ENCODE data around the gene FREM2.

The FREM2 gene

DNA sequence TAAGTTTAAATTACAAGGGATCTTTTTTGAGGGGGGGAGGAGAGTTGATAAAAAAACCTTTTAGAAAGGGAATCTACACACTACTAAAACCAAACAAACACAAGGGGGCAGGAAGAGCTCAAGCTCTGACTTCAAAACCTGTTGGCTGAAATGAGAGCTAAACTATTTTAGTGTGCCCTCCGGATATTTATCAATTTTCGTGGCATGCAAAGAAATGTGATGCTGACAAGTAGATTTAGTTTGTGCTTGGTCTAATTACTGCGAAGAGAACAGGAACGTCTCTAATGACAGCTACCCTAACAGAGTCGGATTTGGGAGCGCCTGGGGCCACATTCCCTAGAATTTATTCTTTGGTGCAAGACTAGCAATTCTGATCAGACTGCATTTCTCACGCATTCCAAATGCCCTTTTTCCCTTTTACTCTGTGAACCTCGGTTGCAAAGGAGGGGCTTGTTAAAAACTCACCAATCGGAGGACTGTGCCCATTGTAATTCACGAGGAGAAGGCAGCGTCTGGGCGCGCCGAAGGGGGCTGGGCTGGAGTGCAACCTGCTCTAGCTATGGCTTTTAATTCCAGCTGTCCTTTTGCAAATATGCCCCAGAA lies 802 bp upstream of the FREM2 start:
- no peak for DNase-seq (ENCODE audit: low read depth, low spot score)

GRCh38 chr13:38687246-38688229 lies 661 bp downstream of the FREM2 start:
- DNase-seq (ENCODE audit: low read depth, low spot score) = no peak

DNA sequence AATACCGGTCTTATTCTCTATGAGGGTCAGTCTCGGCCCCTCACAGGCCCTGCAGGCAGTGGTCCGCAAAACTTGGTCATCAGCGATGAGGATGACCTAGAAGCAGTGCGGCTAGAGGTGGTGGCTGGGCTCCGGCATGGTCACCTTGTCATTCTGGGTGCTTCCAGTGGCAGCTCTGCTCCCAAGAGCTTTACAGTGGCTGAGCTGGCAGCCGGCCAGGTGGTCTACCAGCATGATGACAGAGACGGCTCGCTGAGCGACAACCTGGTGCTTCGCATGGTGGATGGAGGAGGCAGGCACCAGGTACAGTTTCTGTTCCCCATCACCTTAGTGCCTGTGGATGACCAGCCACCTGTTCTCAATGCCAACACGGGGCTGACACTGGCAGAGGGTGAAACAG lies 1.8 kb downstream of the FREM2 start:
- no peak for DNase-seq (ENCODE audit: low read depth, low spot score)

DNA sequence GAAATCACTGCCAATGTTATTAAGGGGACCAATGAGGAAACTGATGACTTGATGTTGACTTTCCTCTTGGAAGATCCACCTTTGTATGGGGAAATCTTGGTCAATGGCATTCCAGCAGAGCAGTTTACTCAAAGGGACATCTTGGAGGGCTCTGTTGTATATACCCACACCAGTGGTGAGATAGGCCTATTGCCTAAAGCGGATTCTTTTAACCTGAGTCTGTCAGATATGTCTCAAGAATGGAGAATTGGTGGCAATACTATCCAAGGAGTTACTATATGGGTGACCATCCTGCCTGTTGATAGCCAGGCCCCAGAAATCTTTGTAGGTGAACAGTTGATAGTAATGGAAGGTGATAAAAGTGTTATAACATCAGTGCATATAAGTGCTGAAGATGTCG lies 3.4 kb downstream of the FREM2 start:
- DNase-seq (ENCODE audit: low read depth, low spot score) = no peak

- DNase-seq (ENCODE audit: low read depth, low spot score) = no peak
These were observed 6.3 kb downstream of the FREM2 start for GRCh38 chr13:38693168-38693567.

DNA sequence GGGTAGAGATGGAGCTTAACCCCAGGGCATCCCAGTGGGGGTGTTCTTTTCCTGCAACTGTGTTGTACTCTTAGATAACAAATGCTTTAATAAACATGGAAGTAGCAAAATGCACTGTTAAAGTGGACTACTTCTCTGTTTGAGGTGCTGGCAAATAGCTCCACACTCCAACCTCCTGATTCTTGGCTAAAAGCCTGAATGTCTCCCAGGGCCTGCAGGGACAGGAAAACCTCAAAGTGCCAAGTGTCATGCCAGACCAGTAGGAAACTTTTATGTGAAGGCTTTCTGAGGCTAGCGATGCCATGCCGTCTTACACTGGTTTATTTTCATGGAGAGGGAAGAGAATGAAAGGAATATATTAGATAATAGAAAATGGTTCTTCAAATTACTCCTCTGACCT lies 6.8 kb downstream of the FREM2 start:
- DNase-seq (ENCODE audit: low read depth, low spot score) = no peak

GRCh38 chr13:38697197-38697596 lies 10.3 kb downstream of the FREM2 start:
- no peak for DNase-seq (ENCODE audit: low read depth, low spot score)

- no peak for DNase-seq (ENCODE audit: low read depth, low spot score)
These were observed 10.9 kb downstream of the FREM2 start for GRCh38 chr13:38697628-38698333.

GRCh38 chr13:38700051-38700450 lies 13.2 kb downstream of the FREM2 start:
- no peak for DNase-seq (ENCODE audit: low read depth, low spot score)

DNA sequence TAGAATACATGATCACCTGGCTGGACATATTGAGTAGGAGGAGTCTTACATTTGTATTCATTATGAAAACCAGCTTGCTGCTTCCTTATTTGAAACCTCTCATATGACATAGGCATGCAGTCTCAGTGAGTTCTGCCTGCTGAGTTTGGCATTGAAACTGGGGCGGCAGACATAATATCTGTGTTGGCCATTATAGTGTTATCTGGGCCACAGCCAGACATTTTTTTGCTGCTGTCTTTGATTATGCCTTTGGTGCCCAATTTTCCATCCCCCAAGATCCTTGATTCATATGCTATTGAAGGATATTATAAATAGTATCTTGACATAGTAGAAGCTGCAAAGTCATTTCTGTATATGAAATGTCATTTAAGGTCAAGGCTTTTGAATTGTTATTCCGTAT lies 15.8 kb downstream of the FREM2 start:
- no peak for DNase-seq (ENCODE audit: low read depth, low spot score)

DNA sequence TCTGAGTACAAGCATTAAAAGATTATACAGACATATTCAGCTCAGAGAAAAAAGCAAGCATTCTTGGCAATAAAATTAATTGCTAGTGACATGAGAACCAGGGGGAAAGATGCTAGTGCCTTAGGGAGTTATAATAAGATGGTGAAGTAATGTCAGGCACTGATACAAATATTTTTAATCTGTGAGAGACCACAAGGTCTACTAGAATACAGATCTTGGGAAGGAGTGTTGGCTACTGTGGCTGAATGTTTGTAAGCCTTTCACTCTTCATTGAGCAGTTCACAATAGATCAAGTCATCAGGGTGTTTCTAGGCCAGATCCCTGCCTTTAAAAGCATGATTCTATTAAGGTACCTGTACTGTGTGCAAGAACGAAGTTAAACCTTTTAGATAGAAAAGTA lies 16.4 kb downstream of the FREM2 start:
- DNase-seq (ENCODE audit: low read depth, low spot score) = no peak

GRCh38 chr13:38705365-38705764 lies 18.5 kb downstream of the FREM2 start:
- DNase-seq (ENCODE audit: low read depth, low spot score) = no peak

DNA sequence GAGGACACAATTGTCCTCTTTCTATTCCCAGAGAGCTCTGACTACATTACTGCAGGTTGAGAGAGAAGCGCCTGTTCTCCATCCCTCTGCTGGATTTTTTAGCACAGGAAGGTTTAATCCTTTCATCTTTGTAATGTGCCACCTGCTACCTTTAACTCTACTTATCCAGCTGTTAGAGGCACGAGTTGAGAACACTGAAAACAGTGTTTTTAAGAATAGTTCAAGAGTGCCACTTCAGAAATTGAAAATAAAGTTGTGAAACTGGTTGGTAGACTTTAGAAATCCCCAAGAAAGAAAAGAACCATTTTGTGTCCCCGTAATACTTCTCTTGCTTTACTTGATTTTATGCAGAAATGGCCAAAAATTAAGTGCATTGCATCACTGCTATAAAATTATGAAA lies 20.6 kb downstream of the FREM2 start:
- DNase-seq (ENCODE audit: low read depth, low spot score) = no peak

- DNase-seq (ENCODE audit: low read depth, low spot score) = no peak
These were observed 26.2 kb downstream of the FREM2 start for GRCh38 chr13:38713046-38713445.

DNA sequence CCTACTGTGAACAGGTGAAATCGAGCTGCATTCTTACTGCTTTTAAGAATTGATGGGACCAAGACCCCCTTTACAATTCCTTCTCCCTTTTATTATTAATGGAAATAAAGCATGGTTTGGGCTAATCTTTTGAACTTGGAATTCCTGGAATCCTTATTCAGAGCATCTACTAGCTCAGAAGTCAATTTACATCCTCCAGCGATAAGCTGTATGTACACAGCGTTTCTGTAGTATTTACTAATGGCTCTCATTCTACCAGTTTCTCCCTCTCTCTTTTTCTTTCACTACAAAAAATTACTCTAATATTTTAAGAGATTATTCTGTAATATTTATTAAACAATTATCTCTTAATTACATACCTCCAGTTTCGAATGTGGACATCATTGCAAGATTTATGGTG lies 31.5 kb downstream of the FREM2 start:
- DNase-seq (ENCODE audit: low read depth, low spot score) = no peak

DNA sequence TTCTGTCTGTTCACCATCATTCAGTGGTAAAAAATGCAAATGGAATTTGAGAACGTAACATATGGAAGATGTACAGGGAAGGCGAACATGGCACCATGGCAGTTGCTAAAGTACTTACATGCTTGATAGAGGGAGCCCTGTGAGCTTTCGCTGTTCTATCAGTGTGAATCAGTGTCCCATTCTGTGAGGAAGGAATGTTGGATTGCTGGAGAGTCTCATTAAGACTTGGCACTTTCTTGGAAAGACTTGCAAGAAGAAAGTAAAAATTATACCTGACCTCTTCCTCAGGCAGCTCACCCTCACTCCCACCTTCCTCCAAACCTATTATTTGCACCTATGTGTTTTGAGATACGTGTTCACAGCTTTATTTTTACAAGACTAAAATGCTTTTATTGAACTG lies 43.5 kb downstream of the FREM2 start:
- DNase-seq (ENCODE audit: low read depth, low spot score) = no peak

DNA sequence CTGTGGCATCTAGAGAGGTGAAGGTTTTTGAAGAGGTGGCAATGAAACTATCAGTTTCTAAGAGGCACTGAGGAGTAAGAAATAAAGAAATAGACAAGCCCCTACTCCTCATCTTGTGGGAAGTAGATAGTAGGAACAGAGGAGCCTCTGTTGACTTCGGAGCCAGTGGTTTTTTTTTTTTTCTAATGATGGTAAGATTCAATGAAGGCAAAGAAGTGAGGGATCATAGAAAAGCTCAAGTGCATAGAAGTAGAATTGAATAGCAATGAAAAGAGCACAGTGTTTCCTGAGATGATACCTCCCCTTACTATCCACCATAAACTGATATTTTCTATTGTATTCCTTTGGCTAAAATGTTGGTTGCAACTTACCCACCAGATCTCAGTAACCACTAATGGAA lies 46.3 kb downstream of the FREM2 start:
- no peak for DNase-seq (ENCODE audit: low read depth, low spot score)

- DNase-seq (ENCODE audit: low read depth, low spot score) = no peak
These were observed 49.0 kb downstream of the FREM2 start for GRCh38 chr13:38735665-38736440.

GRCh38 chr13:38743466-38743865 lies 56.6 kb downstream of the FREM2 start:
- no peak for DNase-seq (ENCODE audit: low read depth, low spot score)

- DNase-seq (ENCODE audit: low read depth, low spot score) = no peak
These were observed 65.8 kb downstream of the FREM2 start for GRCh38 chr13:38752686-38753085.

GRCh38 chr13:38753878-38754277 lies 67.0 kb downstream of the FREM2 start:
- no peak for DNase-seq (ENCODE audit: low read depth, low spot score)

- no peak for DNase-seq (ENCODE audit: low read depth, low spot score)
These were observed 68.9 kb downstream of the FREM2 start for GRCh38 chr13:38755793-38756192.
